NCI-H128 (cell line): ENCODE measurements around the gene THG1L.
A peak's percentile ranks its signal among the peaks of the same experiment; 100 is the strongest.
"Not testable (repeated sequence)": the region's sequence is repeated elsewhere in the genome, so short reads cannot be mapped to it uniquely, and the experiment has no call there.

Experiments
- DNase-seq: peaks from one replicate; lab custom pipeline; 2025; ENCODE audit not compliant: unreplicated experiment; lab: John Stamatoyannopoulos, UW

THG1L gene

GRCh38 chr5:157726607-157727006 lies 4.6 kb upstream of the THG1L start:
- not testable (repeated sequence) for DNase-seq

- DNase-seq = not testable (repeated sequence)
Measured at GRCh38 chr5:157727858-157728257, 3.4 kb upstream of the THG1L start.

- no peak for DNase-seq
Measured at GRCh38 chr5:157729858-157730257, 1.4 kb upstream of the THG1L start.

- no peak for DNase-seq
Measured at GRCh38 chr5:157730900-157731271, 334 bp upstream of the THG1L start.

- no peak for DNase-seq
Measured at GRCh38 chr5:157732130-157732514, 902 bp downstream of the THG1L start.

GRCh38 chr5:157732596-157733262 lies 1.5 kb downstream of the THG1L start:
- DNase-seq = no peak

- no peak for DNase-seq
Measured at GRCh38 chr5:157734436-157734835, 3.2 kb downstream of the THG1L start.

- no peak for DNase-seq
Measured at GRCh38 chr5:157735991-157736390, 4.8 kb downstream of the THG1L start.

GRCh38 chr5:157739388-157740228 lies 8.4 kb downstream of the THG1L start:
- no peak for DNase-seq

GRCh38 chr5:157740229-157740610 lies 9.0 kb downstream of the THG1L start:
- DNase-seq = no peak

- DNase-seq = no peak
Measured at GRCh38 chr5:157741131-157741530, 9.9 kb downstream of the THG1L start.

GRCh38 chr5:157743163-157744050 lies 12.2 kb downstream of the THG1L start, which contains the start of gene LSM11:
TSS of gene LSM11 (plus strand) at chr5:157743712. CDS start at chr5:157743751, 39 bp downstream.
- DNase-seq = peak; percentile 54

- DNase-seq = no peak
Measured at GRCh38 chr5:157744051-157745011, 13.1 kb downstream of the THG1L start.

GRCh38 chr5:157745041-157745456 lies 13.8 kb downstream of the THG1L start:
- DNase-seq = no peak

- no peak for DNase-seq
Measured at GRCh38 chr5:157747173-157747740, 16.0 kb downstream of the THG1L start.

- DNase-seq = no peak
Measured at GRCh38 chr5:157747766-157748700, 16.8 kb downstream of the THG1L start.

GRCh38 chr5:157748760-157749461 lies 17.7 kb downstream of the THG1L start:
- DNase-seq = no peak

GRCh38 chr5:157749462-157749799 lies 18.2 kb downstream of the THG1L start:
- DNase-seq = no peak
